Type B pancreatic cell (in vitro differentiated cells): ENCODE measurements around the gene FITM2. TPM values are rescaled to one million over a fixed set of nuclear protein-coding genes. Genes with fewer than 3 reads are reported as not detected.

Source experiments
- DNase-seq: peaks from one replicate; pipeline ENCODE4 v3.0.0; 2021; ENCODE audit warnings: mixed read lengths; ENCODE audit not compliant: unreplicated experiment; ENCODE audit errors: extremely low spot score
- H3K27ac Mint-ChIP-seq: 2 replicates; pipeline ENCODE4 v1.8.0; 2021; ENCODE audit warnings: mild to moderate bottlenecking, mixed read lengths
- H3K27me3 Mint-ChIP-seq: 2 replicates; pipeline ENCODE4 v1.8.0; 2021; ENCODE audit warnings: mixed read lengths
- H3K36me3 Mint-ChIP-seq: 2 replicates; pipeline ENCODE4 v1.8.0; 2021; ENCODE audit warnings: mixed read lengths
- H3K4me1 Mint-ChIP-seq: one replicate; pipeline ENCODE4 v1.8.0; 2021; ENCODE audit warnings: mixed read lengths; ENCODE audit not compliant: unreplicated experiment
- H3K4me3 Mint-ChIP-seq: 2 replicates; pipeline ENCODE4 v1.8.0; 2021; ENCODE audit warnings: mild to moderate bottlenecking, mixed read lengths
- H3K9me3 Mint-ChIP-seq: 2 replicates; pipeline ENCODE4 v1.8.0; 2021; ENCODE audit warnings: mixed read lengths
- total RNA-seq: library from RNA; stranded (reverse); gene quantifications from 2 replicates; pipeline ENCODE4 v1.2.1, GENCODE V29; 2021; ENCODE audit warnings: low replicate concordance
- TF ChIP-seq, protein P1 (sequence below): fragments of 200-600 bp; sonication (generic); conservative IDR thresholded peaks from 2 replicates; pipeline ENCODE4 v1.5.0; 2021; ENCODE audit warnings: antibody characterized with exemption, mild to moderate bottlenecking

The FITM2 gene
- total RNA-seq, 1 donor from 2014 or later = 7.1 TPM

DNA sequence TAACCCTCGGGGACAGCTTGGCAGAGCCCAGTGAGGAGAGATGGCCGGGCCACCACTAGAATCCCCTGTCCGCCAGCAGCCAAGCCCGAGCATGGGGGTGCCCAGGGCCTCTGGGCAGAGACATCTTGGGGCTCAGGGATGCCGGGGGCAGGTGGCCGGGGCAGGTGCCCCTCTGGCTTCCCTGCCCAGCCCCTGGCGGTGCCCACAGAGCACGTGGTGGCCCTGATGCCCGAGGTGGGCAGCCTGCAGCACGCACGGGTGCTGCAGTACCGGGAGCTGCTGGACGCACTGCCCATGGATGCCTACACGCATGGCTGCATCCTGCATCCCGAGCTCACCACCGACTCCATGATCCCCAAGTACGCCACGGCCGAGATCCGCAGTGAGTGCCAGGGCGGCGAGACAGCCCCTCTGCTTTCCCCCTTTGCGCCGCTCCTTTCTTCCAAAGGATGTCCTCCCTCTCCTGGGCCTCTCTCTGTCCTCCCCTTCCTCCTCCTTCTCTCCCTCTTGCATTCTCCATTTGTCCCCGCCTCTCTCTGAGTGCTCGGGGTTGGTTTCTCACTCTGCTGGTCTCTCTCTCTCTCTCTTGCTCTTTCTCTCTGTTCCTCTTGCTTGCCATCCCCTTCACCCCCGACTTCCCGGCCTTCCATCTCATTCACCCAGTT lies 52.6 kb downstream of the FITM2 start:
- Mint-ChIP-seq H3K4me3 (no peak overlapping the region), H3K27ac (no peak overlapping the region)
- no peak for DNase-seq

DNA sequence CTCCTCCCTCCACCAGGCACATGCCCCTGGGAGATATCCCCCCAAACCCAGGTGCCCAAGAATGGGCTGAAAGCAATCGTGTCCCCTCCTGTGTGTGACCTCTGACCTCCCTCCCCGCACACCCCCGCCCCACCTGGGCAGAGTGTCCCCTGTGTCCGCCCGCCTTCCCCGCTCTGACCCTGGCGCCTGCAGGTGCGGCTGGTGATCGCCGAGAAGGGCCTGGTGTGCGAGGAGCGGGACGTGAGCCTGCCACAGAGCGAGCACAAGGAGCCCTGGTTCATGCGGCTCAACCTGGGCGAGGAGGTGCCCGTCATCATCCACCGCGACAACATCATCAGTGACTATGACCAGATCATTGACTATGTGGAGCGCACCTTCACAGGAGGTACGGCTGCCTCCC lies 54.0 kb downstream of the FITM2 start:
- no peak overlapping the region for H3K4me3 Mint-ChIP-seq
- H3K36me3 Mint-ChIP-seq = no peaks in the 10 kb centered on the region
- H3K27me3 Mint-ChIP-seq = peaks cover 12% of the 10 kb centered on the region
- TF ChIP-seq, protein P1, sequence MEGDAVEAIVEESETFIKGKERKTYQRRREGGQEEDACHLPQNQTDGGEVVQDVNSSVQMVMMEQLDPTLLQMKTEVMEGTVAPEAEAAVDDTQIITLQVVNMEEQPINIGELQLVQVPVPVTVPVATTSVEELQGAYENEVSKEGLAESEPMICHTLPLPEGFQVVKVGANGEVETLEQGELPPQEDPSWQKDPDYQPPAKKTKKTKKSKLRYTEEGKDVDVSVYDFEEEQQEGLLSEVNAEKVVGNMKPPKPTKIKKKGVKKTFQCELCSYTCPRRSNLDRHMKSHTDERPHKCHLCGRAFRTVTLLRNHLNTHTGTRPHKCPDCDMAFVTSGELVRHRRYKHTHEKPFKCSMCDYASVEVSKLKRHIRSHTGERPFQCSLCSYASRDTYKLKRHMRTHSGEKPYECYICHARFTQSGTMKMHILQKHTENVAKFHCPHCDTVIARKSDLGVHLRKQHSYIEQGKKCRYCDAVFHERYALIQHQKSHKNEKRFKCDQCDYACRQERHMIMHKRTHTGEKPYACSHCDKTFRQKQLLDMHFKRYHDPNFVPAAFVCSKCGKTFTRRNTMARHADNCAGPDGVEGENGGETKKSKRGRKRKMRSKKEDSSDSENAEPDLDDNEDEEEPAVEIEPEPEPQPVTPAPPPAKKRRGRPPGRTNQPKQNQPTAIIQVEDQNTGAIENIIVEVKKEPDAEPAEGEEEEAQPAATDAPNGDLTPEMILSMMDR = no peak
- no peak for DNase-seq
- no peaks in the 10 kb centered on the region for H3K9me3 Mint-ChIP-seq
- no peak overlapping the region for H3K27ac Mint-ChIP-seq
- H3K4me1 Mint-ChIP-seq = no peaks in the 10 kb centered on the region

More for the DNA sequence above, 52.6 kb downstream of the FITM2 start:
- peaks cover 13% of the 10 kb centered on the region for H3K27me3 Mint-ChIP-seq
- no peaks in the 10 kb centered on the region for H3K4me1 Mint-ChIP-seq
- H3K36me3 Mint-ChIP-seq = no peaks in the 10 kb centered on the region
- TF ChIP-seq, protein P1 = no peak
- no peaks in the 10 kb centered on the region for H3K9me3 Mint-ChIP-seq

DNA sequence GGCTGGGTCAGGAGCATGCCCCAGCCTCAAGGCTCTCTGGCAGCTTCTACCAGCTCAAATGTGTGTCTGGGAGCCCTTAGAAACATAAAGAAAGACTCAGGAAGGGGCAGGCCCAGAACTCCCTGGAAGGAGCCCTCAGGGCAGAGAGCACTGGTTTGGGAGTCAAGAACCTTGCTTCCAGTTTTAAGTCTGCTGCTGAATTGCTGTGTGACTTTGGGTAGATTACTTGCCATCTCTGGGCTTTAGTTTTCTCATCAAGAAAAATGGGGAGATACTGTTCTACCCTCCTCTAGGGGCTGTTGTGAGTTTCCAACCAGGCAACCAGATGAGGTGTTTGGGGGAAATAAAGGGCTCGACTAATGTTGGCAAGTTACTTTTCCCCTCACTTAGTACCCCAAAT lies 55.1 kb downstream of the FITM2 start:
- TF ChIP-seq, protein P1 = no peak
- Mint-ChIP-seq H3K36me3 (no peaks in the 10 kb centered on the region), H3K4me1 (no peaks in the 10 kb centered on the region), H3K9me3 (no peaks in the 10 kb centered on the region), H3K27ac (no peak overlapping the region), H3K4me3 (no peak overlapping the region), H3K27me3 (peaks cover 6% of the 10 kb centered on the region)
- DNase-seq = no peak

DNA sequence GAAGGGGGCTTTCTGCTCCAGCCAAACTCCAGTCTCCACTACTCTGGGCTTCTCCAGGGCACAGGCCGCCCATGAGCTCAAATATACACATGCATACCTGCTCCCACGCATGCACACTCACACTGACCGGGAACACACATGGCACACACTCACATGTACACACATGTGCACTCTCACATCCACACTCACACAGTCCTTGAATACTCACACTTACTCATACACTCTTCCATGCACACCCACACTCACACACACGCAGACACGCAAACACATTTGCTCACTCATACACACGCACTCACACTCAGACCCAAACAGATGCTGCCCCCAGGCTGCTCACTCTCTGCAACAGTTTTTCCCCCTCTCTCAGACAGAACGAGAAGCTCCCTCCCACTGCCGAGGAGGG lies 56.9 kb downstream of the FITM2 start:
- no peak for DNase-seq
- H3K27me3 Mint-ChIP-seq = peaks cover 4% of the 10 kb centered on the region
- H3K36me3 Mint-ChIP-seq = no peaks in the 10 kb centered on the region
- no peaks in the 10 kb centered on the region for H3K4me1 Mint-ChIP-seq
- TF ChIP-seq, protein P1 = no peak
- H3K9me3 Mint-ChIP-seq = no peaks in the 10 kb centered on the region
- H3K27ac Mint-ChIP-seq = no peak overlapping the region
- H3K4me3 Mint-ChIP-seq = no peak overlapping the region

DNA sequence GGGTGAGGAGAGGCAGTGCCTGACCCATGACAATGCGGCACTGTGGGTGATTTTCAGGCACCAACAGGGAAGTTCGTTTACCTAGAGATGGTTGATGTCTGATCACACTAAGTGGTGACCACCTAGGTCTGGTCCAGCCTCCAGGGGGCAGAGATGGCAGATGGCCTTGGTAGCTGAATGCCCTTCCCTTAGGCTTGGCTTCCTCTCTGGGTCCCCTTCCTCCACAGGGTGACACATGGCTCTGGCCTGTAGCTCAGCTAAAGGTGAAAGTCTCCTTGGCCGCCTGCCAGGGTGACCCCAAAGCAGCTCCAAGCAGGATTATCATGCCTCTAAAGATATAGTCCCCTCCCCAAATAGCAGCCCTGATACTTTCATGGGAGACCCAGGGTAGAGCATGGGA lies 57.5 kb downstream of the FITM2 start:
- Mint-ChIP-seq H3K27me3 (peaks cover 9% of the 10 kb centered on the region), H3K4me1 (no peaks in the 10 kb centered on the region), H3K36me3 (no peaks in the 10 kb centered on the region), H3K9me3 (no peaks in the 10 kb centered on the region), H3K27ac (no peak overlapping the region), H3K4me3 (no peak overlapping the region)
- DNase-seq = no peak
- TF ChIP-seq, protein P1 = no peak

Other genes starting within 250 kb of the FITM2 start
- 4.9 and 17.3 TPM in 2 replicates for gene JPH2, start 124.0 kb downstream of the FITM2 start, total RNA-seq
- 31.1 and 38.4 TPM in 2 replicates for gene OSER1, start 100.4 kb downstream of the FITM2 start, total RNA-seq
- gene GDAP1L1, start 63.9 kb downstream of the FITM2 start, total RNA-seq = 1.3 and 1.8 TPM in 2 replicates
- gene R3HDML, start 25.8 kb upstream of the FITM2 start, total RNA-seq = not detected in 2 replicates
- gene HNF4A, start 44.5 kb upstream of the FITM2 start, total RNA-seq = 19.9 and 41.7 TPM in 2 replicates
- gene TTPAL, start 164.7 kb upstream of the FITM2 start, total RNA-seq = 20.8 and 21.5 TPM in 2 replicates
- 47.1 and 65.6 TPM in 2 replicates for gene SERINC3, start 210.9 kb upstream of the FITM2 start, total RNA-seq